NCI-H446 (cell line): ENCODE measurements around the gene HOXA2.
A peak's percentile ranks its signal among the peaks of the same experiment; 100 is the strongest.

Experiments
- DNase-seq, 2 experiments: peaks; one replicate each; lab custom pipeline; 2025; lab: John Stamatoyannopoulos, UW

HOXA2 gene

GRCh38 chr7:27102581-27103442, at the start of gene HOXA2:
HOXA2 (minus strand) TSS chr7:27102683; CDS start chr7:27102500, 183 bp downstream.
- no peak for DNase-seq

- no peak for DNase-seq
Measured at GRCh38 chr7:27151341-27151930, 49.0 kb upstream of the HOXA2 start.

GRCh38 chr7:27150568-27151340, 48.3 kb upstream of the HOXA2 start:
- DNase-seq, result peak; percentile 81 to 89

- DNase-seq, result no peak
Measured at GRCh38 chr7:27149842-27150567, 47.5 kb upstream of the HOXA2 start.

- peak in 1 of 2 experiments; percentile 39 for DNase-seq
Measured at GRCh38 chr7:27148756-27149641, 46.5 kb upstream of the HOXA2 start.

- no peak for DNase-seq
Measured at GRCh38 chr7:27148031-27148755, 45.7 kb upstream of the HOXA2 start.

GRCh38 chr7:27147199-27148030, 44.9 kb upstream of the HOXA2 start, which contains the start of gene HOXA6:
HOXA6 (minus strand) TSS chr7:27147774; CDS start chr7:27147749, 25 bp downstream.
- no peak for DNase-seq

GRCh38 chr7:27146491-27147198, 44.2 kb upstream of the HOXA2 start:
- no peak for DNase-seq

- no peak for DNase-seq
Measured at GRCh38 chr7:27145914-27146412, 43.5 kb upstream of the HOXA2 start.

- no peak for DNase-seq
Measured at GRCh38 chr7:27145165-27145913, 42.9 kb upstream of the HOXA2 start.

GRCh38 chr7:27144781-27145164, 42.3 kb upstream of the HOXA2 start:
- DNase-seq, result no peak

- DNase-seq, result no peak
Measured at GRCh38 chr7:27143950-27144780, 41.7 kb upstream of the HOXA2 start.

- no peak for DNase-seq
Measured at GRCh38 chr7:27143023-27143949, 40.8 kb upstream of the HOXA2 start, which contains the start of gene HOXA5. HOXA5 (minus strand) TSS chr7:27143681; CDS start chr7:27143607, 74 bp downstream.

- DNase-seq, result no peak
Measured at GRCh38 chr7:27142580-27143022, 40.1 kb upstream of the HOXA2 start.

GRCh38 chr7:27141923-27142579, 39.6 kb upstream of the HOXA2 start:
- DNase-seq, result no peak
